HepG2 (cell line): ENCODE measurements around the gene HLA-DOA. TPM values are rescaled to one million over a fixed set of nuclear protein-coding genes. Genes with fewer than 3 reads are reported as not detected.

Experiments used
- BCL6 ChIP-seq: IDR thresholded peaks from 2 replicates; pipeline ENCODE4 v1.6.1; 2016; ENCODE audit warnings: missing genetic modification reagents, missing compliant biosample characterization
- CBFB ChIP-seq: sonication (generic); formaldehyde crosslinking; IDR thresholded peaks from 2 replicates; pipeline ENCODE4 v1.4.0; 2020; ENCODE audit warnings: missing genetic modification reagents
- CREM ChIP-seq, 2 experiments: sonication (generic) in 1 of 2; formaldehyde crosslinking in 1 of 2; IDR thresholded peaks; 2 replicates each; pipeline versions ENCODE4 v1.4.0 to v1.6.1; 2016 to 2020; ENCODE audit warnings: antibody characterized with exemption in 1 of 2, mild to moderate bottlenecking in 1 of 2, missing genetic modification reagents in 1 of 2
- FLYWCH1 ChIP-seq: sonication (generic); formaldehyde crosslinking; IDR thresholded peaks from 2 replicates; pipeline ENCODE4 v1.8.1; 2023; ENCODE audit warnings: mild to moderate bottlenecking, missing genetic modification reagents
- GATA4 ChIP-seq: sonication (generic); IDR thresholded peaks from 2 replicates; pipeline ENCODE4 v1.6.1; 2016; ENCODE audit warnings: antibody characterized with exemption, low read depth, borderline replicate concordance
- GATAD1 ChIP-seq: IDR thresholded peaks from 2 replicates; pipeline ENCODE4 v1.6.1; 2016; ENCODE audit warnings: missing genetic modification reagents, missing compliant biosample characterization
- GTF2F1 ChIP-seq: fragments of 150-350 bp; IDR thresholded peaks from 2 replicates; pipeline ENCODE4 v1.6.1; 2014; ENCODE audit warnings: low read length
- HDAC2 ChIP-seq: sonication (generic); formaldehyde crosslinking; IDR thresholded peaks from 2 replicates; pipeline ENCODE4 v1.4.0; 2020; ENCODE audit warnings: missing genetic modification reagents
- HMGXB4 ChIP-seq, 2 experiments: sonication (generic) in 1 of 2; formaldehyde crosslinking in 1 of 2; IDR thresholded peaks; 2 replicates each; pipeline versions ENCODE4 v1.4.0 to v1.6.1; 2018 to 2020; ENCODE audit warnings: missing genetic modification reagents in 2 of 2, borderline replicate concordance in 1 of 2, low read depth in 1 of 2, mild to moderate bottlenecking in 1 of 2, missing biosample characterization in 1 of 2
- IKZF4 ChIP-seq: sonication (generic); formaldehyde crosslinking; IDR thresholded peaks from 2 replicates; pipeline ENCODE4 v1.5.1; 2020; ENCODE audit warnings: borderline replicate concordance, mild to moderate bottlenecking, low read depth, missing genetic modification reagents; ENCODE audit errors: not compliant biosample characterization
- ISL2 ChIP-seq: sonication (generic); formaldehyde crosslinking; IDR thresholded peaks from 2 replicates; pipeline ENCODE4 v1.5.0; 2020; ENCODE audit warnings: missing genetic modification reagents
- KLF6 ChIP-seq: IDR thresholded peaks from 2 replicates; pipeline ENCODE4 v1.8.0; 2016; ENCODE audit warnings: missing biosample characterization, missing genetic modification reagents
- NCOA5 ChIP-seq: sonication (generic); formaldehyde crosslinking; IDR thresholded peaks from 2 replicates; pipeline ENCODE4 v1.4.0; 2020; ENCODE audit warnings: missing genetic modification reagents
- NFAT5 ChIP-seq: sonication (generic); formaldehyde crosslinking; IDR thresholded peaks from 2 replicates; pipeline ENCODE4 v1.4.0; 2020; ENCODE audit warnings: missing genetic modification reagents
- TARDBP ChIP-seq: sonication (generic); formaldehyde crosslinking; IDR thresholded peaks from 2 replicates; pipeline ENCODE4 v1.8.0; 2022; ENCODE audit warnings: mild to moderate bottlenecking, missing genetic modification reagents
- TEF ChIP-seq: sonication (generic); formaldehyde crosslinking; IDR thresholded peaks from 2 replicates; pipeline ENCODE4 v1.5.0; 2020; ENCODE audit warnings: missing genetic modification reagents
- ZNF274 ChIP-seq: sonication (generic); formaldehyde crosslinking; IDR thresholded peaks from 2 replicates; pipeline ENCODE4 v1.5.1; 2020; ENCODE audit warnings: mild to moderate bottlenecking, missing genetic modification reagents
- ZNF607 ChIP-seq: sonication (generic); formaldehyde crosslinking; IDR thresholded peaks from 2 replicates; pipeline ENCODE4 v1.5.1; 2020; ENCODE audit warnings: missing genetic modification reagents, mild to moderate bottlenecking, borderline replicate concordance
- ZNF660 ChIP-seq: sonication (generic); formaldehyde crosslinking; IDR thresholded peaks from 2 replicates; pipeline ENCODE4 v1.5.1; 2020; ENCODE audit warnings: mild to moderate bottlenecking, low read depth, missing genetic modification reagents, borderline replicate concordance
- ZNF709 ChIP-seq: sonication (generic); formaldehyde crosslinking; IDR thresholded peaks from 2 replicates; pipeline ENCODE4 v1.5.0; 2020; ENCODE audit warnings: mild to moderate bottlenecking, missing genetic modification reagents
- ZNF747 ChIP-seq: sonication (generic); formaldehyde crosslinking; IDR thresholded peaks from 2 replicates; pipeline ENCODE4 v1.8.1; 2023; ENCODE audit warnings: missing genetic modification reagents, mild to moderate bottlenecking, borderline replicate concordance
- ZSCAN22 ChIP-seq: sonication (generic); formaldehyde crosslinking; IDR thresholded peaks from 2 replicates; pipeline ENCODE4 v1.4.0; 2020; ENCODE audit warnings: mild to moderate bottlenecking, missing genetic modification reagents
- polyA plus RNA-seq, 8 experiments: library from polyadenylated mRNA; depleted of rRNA in 3 of 8; stranded (reverse) in 7 of 8; unstranded in 1 of 8; fragments of >200 nt; fragmentation: Illumina TruSeq in 4 of 8; extraction: Trizol in 4 of 8; gene quantifications; 2 replicates each; pipeline versions ENCODE4 v1.2.1 to v1.2.3, GENCODE V29; 2011 to 2016; ENCODE audit warnings: low read depth in 4 of 8, missing spikeins in 1 of 8, mixed read lengths in 1 of 8; ENCODE audit not compliant: insufficient read depth in 1 of 8
- total RNA-seq, 5 experiments: library from RNA; depleted of rRNA; stranded (reverse); fragments of >200 nt; fragmentation: Illumina TruSeq; extraction: Trizol; gene quantifications; 2 replicates each; pipeline ENCODE4 v1.2.3, GENCODE V29; 2016; ENCODE audit warnings: low read depth in 1 of 5

The HLA-DOA gene
- total and polyA plus RNA-seq, 2 of the 13 experiments (the other 11 are each of a cell fraction or from before 2014, with no cell fraction given) = 0.03 to 0.09 TPM

- TF ChIP-seq KLF6 (CRISPR knock-in tag) (0 out of 2 replicates have a peak, but pooled peaks have one; percentile 28), CBFB (CRISPR knock-in tag) (peak; percentile 50; the same call in 1 of the 2 replicates), NCOA5 (CRISPR knock-in tag) (no peak), ZSCAN22 (CRISPR knock-in tag) (no peak), BCL6 (CRISPR knock-in tag) (no peak), ZNF660 (CRISPR knock-in tag) (peak; percentile 85; the same call in 1 of the 2 replicates), GATAD1 (CRISPR knock-in tag) (no peak; the same call in 1 of the 2 replicates), IKZF4 (CRISPR knock-in tag) (peak; percentile 68), HMGXB4 (CRISPR knock-in tag; IDR thresholded peaks at IDR 0.05; ENCODE audit: borderline replicate concordance in 1 of 2, low read depth in 1 of 2) (peak in 1 of 2 experiments; percentile 82; a peak in 3 of 4 replicates), FLYWCH1 (CRISPR knock-in tag) (no peak), TEF (no peak), HDAC2 (CRISPR knock-in tag) (peak; percentile 34; the same call in 1 of the 2 replicates), ZNF607 (CRISPR knock-in tag) (0 out of 2 replicates have a peak, but pooled peaks have one; percentile 75), ZNF747 (CRISPR knock-in tag) (no peak; the same call in 1 of the 2 replicates), GTF2F1 (no peak; the same call in 1 of the 2 replicates), ISL2 (CRISPR knock-in tag) (no peak), TARDBP (CRISPR knock-in tag) (peak; percentile 91; the same call in 1 of the 2 replicates), ZNF274 (CRISPR knock-in tag) (peak; percentile 21; the same call in 1 of the 2 replicates), NFAT5 (CRISPR knock-in tag) (peak; percentile 77; the same call in 1 of the 2 replicates), GATA4 (0 out of 2 replicates have a peak, but pooled peaks have one; percentile 11), CREM (IDR thresholded peaks at IDR 0.05) (peak; percentile 68), CREM (CRISPR knock-in tag; IDR thresholded peaks at IDR 0.05) (no peak), ZNF709 (CRISPR knock-in tag) (0 out of 2 replicates have a peak, but pooled peaks have one; percentile 63)
These were observed 40.3 kb downstream of the HLA-DOA start (continued) for GRCh38 chr6:32968867-32969684.
